Activated CD4-positive, alpha-beta T cell treated with anti-CD3 and anti-CD28 coated beads, Interleukin-2, amount 10 ng/mL, durations not matched to agents 24 days and 14 days (primary cell): ENCODE data around the gene ALDH1B1. TPM values are rescaled to one million over a fixed set of nuclear protein-coding genes. Genes with fewer than 3 reads are reported as not detected.

ENCODE experiments used
- DNase-seq: peaks from one replicate; pipeline ENCODE4 v3.0.0; 2022
- H3K27ac Mint-ChIP-seq: one replicate; pipeline ENCODE4 v1.8.0; 2022; ENCODE audit warnings: mild to moderate bottlenecking, mixed read lengths
- H3K27me3 Mint-ChIP-seq: one replicate; pipeline ENCODE4 v1.8.0; 2022; ENCODE audit warnings: mixed read lengths
- H3K36me3 Mint-ChIP-seq: one replicate; pipeline ENCODE4 v1.8.0; 2022; ENCODE audit warnings: low read depth, mild to moderate bottlenecking, mixed read lengths
- H3K4me1 Mint-ChIP-seq: one replicate; pipeline ENCODE4 v1.8.0; 2021; ENCODE audit warnings: mixed read lengths
- H3K4me3 Mint-ChIP-seq: one replicate; pipeline ENCODE4 v1.8.0; 2022; ENCODE audit warnings: mild to moderate bottlenecking, moderate library complexity, mixed read lengths
- H3K9me3 Mint-ChIP-seq: one replicate; pipeline ENCODE4 v1.8.0; 2021; ENCODE audit warnings: mixed read lengths
- intact Hi-C: fragments of 100-400 bp; cut with micrococcal nuclease; formaldehyde crosslinking; loops from one replicate; pipeline ENCODE4 v1.15.1; 2023
- total RNA-seq: library from RNA; stranded (reverse); gene quantifications from 2 replicates; pipeline ENCODE4 v1.2.3, GENCODE V29; 2022

ALDH1B1 gene
- total RNA-seq, 1 donor from 2014 or later, result 36.5 TPM

GRCh38 chr9:38356851-38357250 lies 35.7 kb upstream of the ALDH1B1 start:
- no peaks in the 10 kb centered on the region for H3K27me3 Mint-ChIP-seq
- DNase-seq, result no peak
- intact Hi-C loops, result no loop called here

DNA sequence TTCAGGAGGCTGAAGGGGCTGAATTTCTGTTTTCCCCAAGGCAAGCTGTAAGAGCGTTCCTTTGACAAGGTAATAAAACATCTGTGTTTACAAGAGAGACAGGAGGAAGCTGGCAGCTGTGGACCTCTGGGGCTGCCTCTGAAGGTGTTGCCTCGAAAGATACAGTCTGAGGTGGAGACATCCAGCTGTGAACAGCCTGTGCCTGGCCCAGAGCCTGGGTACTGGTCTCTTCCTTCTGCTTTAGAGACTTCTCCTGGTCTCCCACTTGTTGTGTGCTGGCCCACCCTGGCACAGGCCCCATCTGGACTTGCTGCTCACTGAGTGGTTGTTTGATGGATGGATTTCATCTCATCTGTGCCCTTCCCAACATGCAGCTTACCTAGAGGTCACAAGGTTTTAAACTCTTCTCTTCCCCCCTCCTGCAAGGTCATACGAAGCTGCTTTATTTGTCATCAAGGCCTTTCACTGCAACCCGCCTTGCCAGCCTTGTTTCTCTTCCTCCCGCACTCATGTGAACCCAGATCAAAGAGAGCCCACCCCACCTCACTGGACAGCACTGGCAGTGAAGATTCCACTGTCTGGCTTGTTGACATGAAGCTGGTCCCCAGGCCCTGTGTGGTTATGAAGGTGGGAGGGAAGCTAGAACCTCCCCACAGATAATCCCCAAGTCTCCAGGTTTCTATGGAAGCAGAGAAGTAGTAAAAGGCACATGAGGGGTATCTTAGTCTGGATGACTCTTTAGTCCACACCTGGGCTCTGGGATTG lies 35.0 kb upstream of the ALDH1B1 start:
- Mint-ChIP-seq H3K4me3 (no peak overlapping the region), H3K9me3 (no peaks in the 10 kb centered on the region), H3K36me3 (no peaks in the 10 kb centered on the region), H3K4me1 (peaks cover 3% of the 10 kb centered on the region), H3K27ac (no peak overlapping the region), H3K27me3 (no peaks in the 10 kb centered on the region)
- intact Hi-C loops, result no loop called here
- no peak for DNase-seq

More at GRCh38 chr9:38356851-38357250, 35.7 kb upstream of the ALDH1B1 start:
- Mint-ChIP-seq H3K4me1 (peaks cover 3% of the 10 kb centered on the region), H3K9me3 (no peaks in the 10 kb centered on the region), H3K4me3 (no peak overlapping the region), H3K27ac (no peak overlapping the region), H3K36me3 (no peaks in the 10 kb centered on the region)

DNA sequence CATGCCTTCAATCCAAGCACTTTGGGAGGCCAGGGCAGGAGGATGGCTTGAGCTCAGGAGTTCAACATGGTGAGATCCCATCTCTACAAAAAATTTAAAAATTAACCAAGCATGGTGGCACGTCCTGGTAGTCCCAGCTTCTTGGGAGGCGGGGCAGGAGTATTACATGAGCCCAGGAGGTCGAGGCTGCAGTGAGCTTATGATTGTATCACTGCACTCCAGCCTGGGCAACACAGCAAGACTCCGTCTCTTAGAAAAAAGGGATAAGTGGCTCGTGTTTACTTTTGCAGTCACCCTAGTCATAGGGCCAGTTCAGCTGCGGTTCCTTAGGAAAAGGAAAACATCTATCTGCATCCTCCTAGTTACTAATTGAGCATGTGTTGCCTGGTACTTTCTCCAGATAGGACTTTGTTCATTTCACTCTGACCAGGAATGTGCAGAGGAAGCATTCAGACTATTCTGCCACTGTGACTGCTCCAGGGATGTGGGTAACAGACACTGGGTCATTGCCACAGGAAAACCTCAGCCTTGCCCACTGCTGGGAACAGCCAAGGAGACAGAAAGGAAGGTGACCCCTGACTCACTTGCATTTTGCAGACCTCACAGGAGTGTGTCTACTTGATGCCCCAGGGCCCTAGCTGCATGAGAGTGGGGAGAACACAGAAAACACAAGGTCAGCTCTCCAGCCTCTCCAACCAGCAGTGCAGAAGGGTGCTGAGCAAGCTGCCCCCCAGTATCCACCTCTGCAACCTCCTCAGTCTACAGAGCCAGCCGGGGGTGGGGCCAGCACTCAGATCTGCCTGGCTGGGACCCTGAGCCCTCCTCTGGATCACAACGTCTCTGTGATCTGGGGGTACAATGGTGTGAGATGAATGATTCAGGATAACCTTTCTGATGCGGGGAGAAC lies 33.9 kb upstream of the ALDH1B1 start:
- Mint-ChIP-seq H3K27me3 (no peaks in the 10 kb centered on the region), H3K27ac (no peak overlapping the region), H3K4me3 (no peak overlapping the region), H3K4me1 (peaks cover 4% of the 10 kb centered on the region), H3K36me3 (no peaks in the 10 kb centered on the region), H3K9me3 (no peaks in the 10 kb centered on the region)
- no peak for DNase-seq
- intact Hi-C loops, result no loop called here

DNA sequence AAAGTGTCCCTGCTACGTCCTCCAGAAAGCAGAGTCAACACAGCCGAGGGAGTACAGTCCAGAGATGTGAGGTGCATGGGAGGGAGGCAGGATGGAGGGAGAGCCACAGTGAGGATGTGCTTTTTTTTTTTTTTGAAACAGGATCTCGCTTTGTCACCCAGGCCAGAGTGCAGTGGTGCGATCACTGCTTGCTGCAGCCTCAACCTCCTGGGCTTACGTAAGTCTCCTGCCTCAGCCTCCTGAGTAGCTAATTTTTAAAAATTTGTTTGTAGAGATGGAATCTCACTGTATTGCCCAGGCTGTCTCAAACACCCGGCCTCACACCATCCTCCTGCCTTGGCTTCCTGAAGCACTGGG lies 33.2 kb upstream of the ALDH1B1 start:
- Mint-ChIP-seq H3K27me3 (no peaks in the 10 kb centered on the region), H3K4me1 (peaks cover 4% of the 10 kb centered on the region), H3K4me3 (no peak overlapping the region), H3K27ac (no peak overlapping the region), H3K36me3 (no peaks in the 10 kb centered on the region), H3K9me3 (no peaks in the 10 kb centered on the region)
- no peak for DNase-seq
- intact Hi-C loops, result no loop called here

DNA sequence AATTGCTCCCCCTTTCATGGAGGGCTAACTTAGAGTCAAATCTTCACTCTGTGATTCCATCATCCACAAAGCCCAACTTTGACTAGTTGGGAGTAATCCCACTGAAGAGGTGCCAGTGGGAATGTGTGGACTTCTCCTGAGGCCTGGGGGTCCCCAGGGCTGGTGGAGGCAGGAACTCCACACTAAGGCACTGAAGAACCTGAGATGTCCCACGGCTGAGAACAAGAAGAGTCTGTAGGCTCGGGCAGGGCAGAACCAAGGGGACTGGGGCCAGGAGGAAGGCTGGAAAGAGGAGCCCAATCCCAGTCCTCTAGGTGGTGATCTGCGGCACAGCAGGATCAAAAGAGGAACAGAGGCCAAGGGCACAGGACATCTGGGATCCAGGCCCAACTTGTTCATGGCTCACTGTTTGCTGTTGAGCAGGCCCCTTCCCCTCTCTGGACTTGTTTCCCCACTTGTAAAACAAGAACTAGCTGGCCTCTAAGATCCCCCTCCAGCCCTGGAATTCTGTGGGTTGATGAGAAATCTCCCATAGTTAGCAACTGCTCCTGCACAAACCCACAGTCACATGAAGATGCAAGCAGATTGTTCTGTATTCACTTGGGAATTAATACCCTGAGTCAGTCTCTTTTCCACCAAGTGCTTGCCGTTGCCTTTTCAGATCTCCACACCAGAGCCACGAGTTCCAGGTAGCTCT lies 32.7 kb upstream of the ALDH1B1 start:
- Mint-ChIP-seq H3K27me3 (no peaks in the 10 kb centered on the region), H3K27ac (no peak overlapping the region), H3K9me3 (no peaks in the 10 kb centered on the region), H3K4me1 (peaks cover 4% of the 10 kb centered on the region), H3K36me3 (no peaks in the 10 kb centered on the region), H3K4me3 (no peak overlapping the region)
- no peak for DNase-seq
- intact Hi-C loops, result no loop called here

DNA sequence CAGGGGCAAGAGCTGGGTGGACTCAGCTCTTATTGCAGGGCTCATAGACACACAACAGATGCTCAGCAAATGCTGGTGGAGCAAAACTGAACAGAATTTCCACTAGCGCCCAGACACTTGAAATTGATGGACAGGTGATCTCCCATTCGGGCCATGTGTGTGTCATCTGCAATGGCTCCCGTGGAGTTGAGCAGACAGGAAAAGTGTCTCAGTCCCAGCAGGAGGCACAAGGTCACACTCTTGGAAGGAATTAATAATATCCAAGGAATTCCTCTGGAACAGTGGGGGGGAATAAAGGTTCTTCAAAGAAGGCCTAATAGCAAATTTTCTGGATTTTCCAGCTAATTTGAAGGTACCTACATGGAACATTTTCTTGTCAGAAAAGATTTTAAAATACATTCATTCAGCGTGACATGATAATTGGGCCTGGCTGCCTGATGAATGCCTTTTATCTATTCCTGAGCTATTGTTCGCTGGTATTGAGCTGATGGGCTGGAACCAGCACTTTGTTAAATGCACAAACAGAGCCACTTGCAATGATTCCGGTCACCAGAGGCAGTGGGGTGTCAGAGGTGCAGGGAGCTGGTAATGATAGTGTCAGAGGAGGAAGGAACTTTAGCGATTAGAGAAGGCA lies 31.5 kb upstream of the ALDH1B1 start:
- peaks cover 4% of the 10 kb centered on the region for H3K4me1 Mint-ChIP-seq
- no peaks in the 10 kb centered on the region for H3K36me3 Mint-ChIP-seq
- H3K9me3 Mint-ChIP-seq, result no peaks in the 10 kb centered on the region
- no peak overlapping the region for H3K4me3 Mint-ChIP-seq
- H3K27me3 Mint-ChIP-seq, result peaks cover 4% of the 10 kb centered on the region
- DNase-seq, result no peak
- intact Hi-C loops, result no loop called here
- H3K27ac Mint-ChIP-seq, result no peak overlapping the region

DNA sequence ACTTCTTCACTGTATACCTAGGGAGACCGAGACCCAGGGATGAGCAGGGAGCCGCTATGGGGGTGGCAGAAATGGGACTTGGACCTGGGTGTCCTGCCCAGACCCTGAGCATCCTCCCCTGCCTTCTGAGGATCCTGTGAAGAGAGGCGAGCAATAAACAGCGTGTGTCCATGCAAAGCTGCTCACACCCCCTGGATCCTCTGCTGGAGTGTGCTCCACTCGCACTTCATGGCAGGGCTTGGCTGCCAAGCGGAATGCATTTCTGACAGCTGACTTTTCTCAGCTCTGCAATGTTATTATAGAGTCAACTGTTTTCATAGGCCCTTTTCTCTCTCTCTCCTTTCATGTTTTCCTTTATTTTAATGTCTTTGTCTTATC lies 31.0 kb upstream of the ALDH1B1 start:
- no peak overlapping the region for H3K4me3 Mint-ChIP-seq
- intact Hi-C loops, result no loop called here
- DNase-seq, result no peak
- peaks cover 4% of the 10 kb centered on the region for H3K4me1 Mint-ChIP-seq
- no peaks in the 10 kb centered on the region for H3K9me3 Mint-ChIP-seq
- no peaks in the 10 kb centered on the region for H3K36me3 Mint-ChIP-seq
- H3K27me3 Mint-ChIP-seq, result peaks cover 4% of the 10 kb centered on the region
- no peak overlapping the region for H3K27ac Mint-ChIP-seq

DNA sequence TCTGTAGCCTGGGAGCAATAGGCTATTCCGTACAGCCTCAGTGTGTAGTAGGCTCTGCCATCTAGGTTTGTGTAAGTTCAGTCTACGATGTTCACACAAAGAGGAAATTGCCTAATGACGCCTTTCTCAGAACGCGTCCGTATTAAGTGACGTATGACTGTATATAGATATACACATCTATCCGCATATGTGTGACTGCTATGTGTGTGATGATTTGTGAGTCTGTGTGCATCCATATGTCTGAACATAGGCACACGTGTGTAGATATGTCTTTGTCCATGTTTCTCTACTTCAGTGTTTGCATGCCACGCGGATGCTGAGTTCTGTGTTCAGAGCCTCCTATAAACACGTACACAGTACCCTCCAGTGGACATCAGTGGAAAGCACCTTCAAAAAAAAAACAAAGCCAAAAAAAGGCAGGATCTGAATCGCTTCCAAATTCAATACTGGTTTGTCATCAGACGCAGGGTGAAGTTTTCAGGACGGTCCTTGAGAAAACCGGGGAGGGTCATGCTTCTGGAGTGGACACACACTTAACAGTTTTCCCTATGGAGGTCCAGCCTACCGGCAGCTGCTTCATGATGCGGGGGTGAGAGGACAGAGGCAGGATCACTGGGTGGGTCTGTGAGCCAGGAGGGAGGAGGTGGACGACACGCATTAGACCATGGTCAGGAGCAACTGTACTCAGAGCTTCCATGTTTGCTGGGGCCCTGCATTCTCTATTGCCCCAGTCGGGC lies 29.5 kb upstream of the ALDH1B1 start:
- H3K4me1 Mint-ChIP-seq, result peaks cover 4% of the 10 kb centered on the region
- no peaks in the 10 kb centered on the region for H3K9me3 Mint-ChIP-seq
- H3K27me3 Mint-ChIP-seq, result peaks cover 4% of the 10 kb centered on the region
- no peaks in the 10 kb centered on the region for H3K36me3 Mint-ChIP-seq
- H3K4me3 Mint-ChIP-seq, result peak overlapping the region; percentile 61
- DNase-seq, result peak; percentile 69
- peak overlapping the region; percentile 60 for H3K27ac Mint-ChIP-seq
- intact Hi-C loops, result loop anchor here (1.0 to 2.0 kb wide), 2 partner anchors 274 to 450 kb away; no protein-coding TSS in a partner anchor

GRCh38 chr9:38363589-38363925 lies 28.9 kb upstream of the ALDH1B1 start:
- peaks cover 4% of the 10 kb centered on the region for H3K27me3 Mint-ChIP-seq
- peaks cover 4% of the 10 kb centered on the region for H3K4me1 Mint-ChIP-seq
- no peaks in the 10 kb centered on the region for H3K9me3 Mint-ChIP-seq
- no peak overlapping the region for H3K27ac Mint-ChIP-seq
- no peaks in the 10 kb centered on the region for H3K36me3 Mint-ChIP-seq
- DNase-seq, result no peak
- intact Hi-C loops, result loop anchor here (1.0 to 2.0 kb wide), 2 partner anchors 275 to 450 kb away; no protein-coding TSS in a partner anchor
- no peak overlapping the region for H3K4me3 Mint-ChIP-seq

- H3K36me3 Mint-ChIP-seq, result no peaks in the 10 kb centered on the region
- peaks cover 3% of the 10 kb centered on the region for H3K4me1 Mint-ChIP-seq
- H3K27me3 Mint-ChIP-seq, result peaks cover 6% of the 10 kb centered on the region
- H3K4me3 Mint-ChIP-seq, result no peak overlapping the region
- no peaks in the 10 kb centered on the region for H3K9me3 Mint-ChIP-seq
- no peak overlapping the region for H3K27ac Mint-ChIP-seq
- no peak for DNase-seq
- intact Hi-C loops, result no loop called here
These were observed 24.6 kb upstream of the ALDH1B1 start for GRCh38 chr9:38367898-38368297.

- no peak for DNase-seq
- Mint-ChIP-seq H3K4me3 (no peak overlapping the region), H3K4me1 (no peaks in the 10 kb centered on the region), H3K27ac (no peak overlapping the region), H3K27me3 (peaks cover 6% of the 10 kb centered on the region), H3K9me3 (no peaks in the 10 kb centered on the region), H3K36me3 (no peaks in the 10 kb centered on the region)
- intact Hi-C loops, result no loop called here
These were observed 23.8 kb upstream of the ALDH1B1 start for GRCh38 chr9:38368731-38369130.

DNA sequence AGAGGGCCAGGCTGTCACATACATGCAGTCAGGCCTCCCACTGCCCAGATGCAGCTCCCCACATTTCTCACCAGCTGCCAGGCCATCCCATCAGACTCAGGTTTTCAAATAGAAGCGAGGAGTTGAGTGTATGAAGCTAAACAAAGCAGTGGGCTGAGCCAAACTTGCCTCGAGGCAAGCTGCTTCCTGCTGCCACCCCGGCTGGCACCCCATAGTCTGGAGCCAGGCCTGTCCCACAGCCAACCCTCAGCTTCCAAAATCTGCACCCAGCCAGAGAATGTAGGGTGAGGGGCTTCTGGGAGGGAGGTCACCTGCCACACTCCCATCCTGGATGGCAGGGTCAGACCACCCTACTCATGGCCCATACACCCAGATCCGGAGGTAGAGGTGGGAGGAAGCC lies 22.3 kb upstream of the ALDH1B1 start:
- H3K9me3 Mint-ChIP-seq, result no peaks in the 10 kb centered on the region
- DNase-seq, result no peak
- no peaks in the 10 kb centered on the region for H3K36me3 Mint-ChIP-seq
- H3K27ac Mint-ChIP-seq, result no peak overlapping the region
- intact Hi-C loops, result no loop called here
- H3K4me3 Mint-ChIP-seq, result no peak overlapping the region
- H3K27me3 Mint-ChIP-seq, result peaks cover 8% of the 10 kb centered on the region
- no peaks in the 10 kb centered on the region for H3K4me1 Mint-ChIP-seq

GRCh38 chr9:38371495-38371894 lies 21.0 kb upstream of the ALDH1B1 start:
- Mint-ChIP-seq H3K36me3 (no peaks in the 10 kb centered on the region), H3K27me3 (peaks cover 6% of the 10 kb centered on the region), H3K9me3 (no peaks in the 10 kb centered on the region), H3K4me3 (no peak overlapping the region), H3K27ac (no peak overlapping the region), H3K4me1 (no peaks in the 10 kb centered on the region)
- intact Hi-C loops, result no loop called here
- peak; percentile 68 for DNase-seq
